H1 (cell line): ENCODE data around the gene KLHL24. TPM values are rescaled to one million over a fixed set of nuclear protein-coding genes. Genes with fewer than 3 reads are reported as not detected.

Source experiments
- CTCF ChIA-PET: fragments of 300-600 bp; sonication (Branson Sonifier 250); formaldehyde crosslinking; loops from one replicate; lab custom pipeline; 2021; ENCODE audit not compliant: partially characterized antibody; lab: Charles Lee
- POLR2A ChIA-PET: fragments of 300-600 bp; sonication (Branson Sonifier 250); formaldehyde crosslinking; loops from one replicate; lab custom pipeline; 2021; ENCODE audit warnings: inconsistent platforms; ENCODE audit not compliant: partially characterized antibody; lab: Charles Lee
- DNase-seq, 2 experiments: peaks; one replicate each; pipeline versions ENCODE4 v3.0.0 to v3.0.0-alpha.2; 2010 to 2022; ENCODE audit warnings: low spot score in 2 of 2, low read depth in 1 of 2, mixed read lengths in 1 of 2
- FAIRE-seq: peaks from 2 replicates; lab custom pipeline; 2011; peaks lifted over from hg19 to GRCh38; lab: Jason Lieb, UNC
- H2AFZ ChIP-seq: 2 replicates; pipeline ENCODE4 v1.8.1; 2012; ENCODE audit warnings: low read length, inconsistent platforms
- H2AK5ac ChIP-seq: 2 replicates; pipeline ENCODE4 v1.6.1; 2013; ENCODE audit warnings: low read depth, low read length
- H2BK120ac ChIP-seq: replicated peaks from 2 replicates; pipeline ENCODE3; 2013; ENCODE audit warnings: low read depth, low read length, inconsistent platforms
- H2BK12ac ChIP-seq: 2 replicates; pipeline ENCODE4 v1.6.1; 2013; ENCODE audit warnings: low read depth, low read length
- H2BK15ac ChIP-seq: 2 replicates; pipeline ENCODE4 v1.6.1; 2013; ENCODE audit warnings: low read length
- H2BK20ac ChIP-seq: 2 replicates; pipeline ENCODE4 v1.6.1; 2013; ENCODE audit warnings: low read length
- H2BK5ac ChIP-seq: 2 replicates; pipeline ENCODE4 v1.6.1; 2013; ENCODE audit warnings: low read depth, low read length
- H3K14ac ChIP-seq: 2 replicates; pipeline ENCODE4 v1.6.1; 2013; ENCODE audit warnings: inconsistent platforms; ENCODE audit not compliant: insufficient read length
- H3K18ac ChIP-seq: 2 replicates; pipeline ENCODE4 v1.6.1; 2013; ENCODE audit warnings: low read length; ENCODE audit errors: extremely low read depth
- H3K23ac ChIP-seq: 2 replicates; pipeline ENCODE4 v1.6.1; 2013; ENCODE audit warnings: inconsistent platforms; ENCODE audit not compliant: insufficient read length
- H3K23me2 ChIP-seq: 2 replicates; pipeline ENCODE4 v1.6.1; 2013; ENCODE audit warnings: low read depth, low read length
- H3K27ac ChIP-seq: 2 replicates; pipeline ENCODE4 v1.6.1; 2011; ENCODE audit warnings: low read depth, low read length, inconsistent platforms
- H3K27me3 ChIP-seq, 4 experiments: replicated peaks in 1 of 4; 1 replicate in 1 of 4; 2 replicates in 3 of 4; pipeline versions ENCODE4 v1.6.1 to v1.8.1; 2011 to 2013; ENCODE audit warnings: low read length in 3 of 4, mild to moderate bottlenecking in 3 of 4, inconsistent platforms in 2 of 4, mixed read lengths in 2 of 4, moderate library complexity in 1 of 4; ENCODE audit not compliant: control insufficient read depth in 3 of 4, insufficient read depth in 3 of 4; ENCODE audit errors: extremely low read depth in 1 of 4
- H3K36me3 ChIP-seq, 4 experiments: 2 replicates each; pipeline versions ENCODE4 v1.6.1 to v1.8.1; 2011 to 2013; ENCODE audit warnings: mild to moderate bottlenecking in 4 of 4, low read length in 3 of 4, moderate library complexity in 2 of 4, control low read depth in 1 of 4, inconsistent platforms in 1 of 4; ENCODE audit not compliant: insufficient read depth in 4 of 4, control insufficient read depth in 2 of 4
- H3K4ac ChIP-seq: replicated peaks from 2 replicates; pipeline ENCODE3; 2013; ENCODE audit warnings: low read length, low read depth, mixed read lengths, inconsistent platforms; ENCODE audit not compliant: insufficient read length
- H3K4me1 ChIP-seq, 4 experiments: replicated peaks in 1 of 4; 1 replicate in 1 of 4; 2 replicates in 3 of 4; pipeline versions ENCODE4 v1.6.1 to v1.8.1; 2011 to 2013; ENCODE audit warnings: low read length in 3 of 4, inconsistent platforms in 2 of 4, mixed read lengths in 1 of 4; ENCODE audit not compliant: insufficient read depth in 4 of 4, control insufficient read depth in 3 of 4
- H3K4me2 ChIP-seq, 2 experiments: 2 replicates each; pipeline versions ENCODE4 v1.6.1 to v1.8.1; 2011 to 2013; ENCODE audit warnings: low read depth in 2 of 2, low read length in 2 of 2, control low read depth in 1 of 2, inconsistent platforms in 1 of 2, mild to moderate bottlenecking in 1 of 2; ENCODE audit not compliant: insufficient read depth in 1 of 2
- H3K4me3 ChIP-seq, 4 experiments: fragments of 200-600, 300-600 bp in 1 of 4; sonication (generic), shearing (Covaris generic), sonication (Bioruptor Twin) in 1 of 4; 2 replicates each; pipeline versions ENCODE4 v1.5.1 to v1.8.1; 2011 to 2016; ENCODE audit warnings: low read length in 4 of 4, low read depth in 3 of 4, control low read depth in 2 of 4, inconsistent platforms in 2 of 4, mild to moderate bottlenecking in 2 of 4, mixed read lengths in 1 of 4, moderate library complexity in 1 of 4; ENCODE audit not compliant: insufficient read depth in 2 of 4; ENCODE audit errors: extremely low read depth in 1 of 4
- H3K56ac ChIP-seq: replicated peaks from 2 replicates; pipeline ENCODE3; 2013; ENCODE audit warnings: low read depth, mild to moderate bottlenecking, mixed read lengths, low read length, inconsistent platforms; ENCODE audit not compliant: insufficient read length
- H3K79me1 ChIP-seq: 2 replicates; pipeline ENCODE4 v1.6.1; 2013; ENCODE audit warnings: low read depth, low read length, control low read depth
- H3K79me2 ChIP-seq, 2 experiments: 2 replicates each; pipeline versions ENCODE4 v1.6.1 to v1.8.1; 2012 to 2013; ENCODE audit warnings: low read length in 2 of 2, mild to moderate bottlenecking in 2 of 2, inconsistent platforms in 1 of 2; ENCODE audit not compliant: insufficient read depth in 2 of 2, control insufficient read depth in 1 of 2
- H3K9ac ChIP-seq, 4 experiments: replicated peaks in 1 of 4; 1 replicate in 1 of 4; 2 replicates in 3 of 4; pipeline versions ENCODE4 v1.6.1 to v1.8.1; 2011 to 2013; ENCODE audit warnings: low read depth in 3 of 4, low read length in 3 of 4, control low read depth in 2 of 4, mild to moderate bottlenecking in 2 of 4, moderate library complexity in 2 of 4, inconsistent platforms in 1 of 4; ENCODE audit errors: extremely low read depth in 1 of 4
- H3K9me3 ChIP-seq, 2 experiments: 2 replicates each; pipeline versions ENCODE4 v1.6.1 to v1.8.1; 2012 to 2013; ENCODE audit warnings: mild to moderate bottlenecking in 2 of 2, moderate library complexity in 2 of 2, control low read depth in 1 of 2, inconsistent platforms in 1 of 2, low read depth in 1 of 2, low read length in 1 of 2, mixed read lengths in 1 of 2; ENCODE audit not compliant: insufficient read depth in 2 of 2
- H4K20me1 ChIP-seq, 2 experiments: replicated peaks in 1 of 2; 2 replicates each; pipeline versions ENCODE3 to v1.8.1; 2011 to 2013; ENCODE audit warnings: inconsistent platforms in 2 of 2, low read length in 2 of 2, mild to moderate bottlenecking in 1 of 2; ENCODE audit not compliant: insufficient read depth in 2 of 2, control insufficient read depth in 1 of 2
- H4K5ac ChIP-seq: 2 replicates; pipeline ENCODE4 v1.6.1; 2013; ENCODE audit warnings: low read length, low read depth, mixed read lengths, inconsistent platforms; ENCODE audit not compliant: insufficient read length
- H4K8ac ChIP-seq: 2 replicates; pipeline ENCODE4 v1.8.0; 2013; ENCODE audit warnings: mild to moderate bottlenecking, moderate library complexity, low read length, inconsistent platforms; ENCODE audit not compliant: insufficient read depth; ENCODE audit errors: extremely low read depth
- H4K91ac ChIP-seq: replicated peaks from 2 replicates; pipeline ENCODE3; 2013; ENCODE audit warnings: low read length, mixed read lengths, inconsistent platforms; ENCODE audit not compliant: insufficient read length
- BACH1 ChIP-seq: IDR thresholded peaks from 2 replicates; pipeline ENCODE4 v1.6.1; 2012; ENCODE audit warnings: low read length, improper control_type of control experiment
- BCL11A ChIP-seq, 2 experiments: IDR thresholded peaks; one replicate each; pipeline ENCODE4 v1.6.1; 2011; ENCODE audit warnings: low read depth in 2 of 2, low read length in 2 of 2, mild to moderate bottlenecking in 2 of 2
- CREB1 ChIP-seq: IDR thresholded peaks from 2 replicates; pipeline ENCODE4 v1.6.1; 2012; ENCODE audit warnings: inconsistent platforms
- EGR1 ChIP-seq: IDR thresholded peaks from 2 replicates; pipeline ENCODE4 v1.6.1; 2011; ENCODE audit warnings: low read depth, low read length, borderline replicate concordance
- EP300 ChIP-seq, 2 experiments: IDR thresholded peaks; 1 replicate in 1 of 2; 2 replicates in 1 of 2; pipeline ENCODE4 v1.6.1; 2011 to 2012; ENCODE audit warnings: low read depth in 2 of 2, low read length in 2 of 2, mild to moderate bottlenecking in 2 of 2, borderline replicate concordance in 1 of 2, inconsistent platforms in 1 of 2, moderate library complexity in 1 of 2
- GABPA ChIP-seq: IDR thresholded peaks from 2 replicates; pipeline ENCODE4 v1.6.1; 2011; ENCODE audit warnings: mild to moderate bottlenecking, low read length, moderate library complexity, borderline replicate concordance; ENCODE audit not compliant: insufficient read depth
- KDM1A ChIP-seq: fragments of 200-600, 300-600 bp; sonication (generic); IDR thresholded peaks from 2 replicates; pipeline ENCODE4 v1.7.1; 2016; ENCODE audit warnings: mild to moderate bottlenecking, low read length, borderline replicate concordance
- NANOG ChIP-seq: IDR thresholded peaks from 2 replicates; pipeline ENCODE4 v1.6.1; 2011; ENCODE audit warnings: low read length, low read depth, mild to moderate bottlenecking, inconsistent platforms; ENCODE audit not compliant: insufficient read depth, poor library complexity, severe bottlenecking
- POU5F1 ChIP-seq: IDR thresholded peaks from 2 replicates; pipeline ENCODE4 v1.6.1; 2011; ENCODE audit warnings: low read depth, mild to moderate bottlenecking, low read length, moderate library complexity
- RBBP5 ChIP-seq: IDR thresholded peaks from 2 replicates; pipeline ENCODE4 v1.7.1; 2012; ENCODE audit warnings: low read depth, mild to moderate bottlenecking, inconsistent platforms, low read length, moderate library complexity, borderline replicate concordance
- ZNF274 ChIP-seq: IDR thresholded peaks from 2 replicates; pipeline ENCODE4 v1.7.0; 2012; ENCODE audit warnings: low read length, borderline replicate concordance; ENCODE audit errors: extremely low read depth
- WGBS, 2 experiments: shearing (Covaris generic) in 1 of 2; methylation state at CpG; one replicate each; pipeline versions ENCODE4 v1.1.6 to v1.1.7; 2013 to 2015; ENCODE audit warnings: low lambda C conversion rate in 2 of 2, mixed read lengths in 2 of 2, inconsistent platforms in 1 of 2, low coverage in 1 of 2, missing lambda C conversion rate in 1 of 2; ENCODE audit not compliant: insufficient replicate concordance in 2 of 2, insufficient coverage in 1 of 2, insufficient read length in 1 of 2; ENCODE audit errors: extremely low coverage in 1 of 2, missing lambda C conversion rate in 1 of 2; 5-methylcytosine and 5-hydroxymethylcytosine counted together
- polyA plus RNA-seq, 7 experiments: library from polyadenylated mRNA; depleted of rRNA in 3 of 7; stranded (reverse) in 5 of 7; unstranded in 2 of 7; fragments of >200 nt in 5 of 7; fragments of 200-250 nt in 2 of 7; gene quantifications; 1 replicate in 5 of 7; 2 replicates in 1 of 7; 4 replicates in 1 of 7; pipeline versions ENCODE4 v1.2.1 to v1.2.3, GENCODE V29; 2011 to 2013; ENCODE audit warnings: missing spikeins in 2 of 7, mixed read lengths in 2 of 7
- total RNA-seq: library from RNA; stranded (reverse); fragmentation: NEBNext Ultra II Directional; extraction: Animal tissue kit (Norgen Biotek cat#: 25700); gene quantifications from 2 replicates; pipeline ENCODE4 v1.2.1, GENCODE V29; 2021
- TF ChIP-seq, protein P1 (sequence below): IDR thresholded peaks from 2 replicates; pipeline ENCODE4 v1.6.1; 2011; ENCODE audit warnings: low read length, improper control_type of control experiment

Gene KLHL24
- total and polyA plus RNA-seq, 2 of the 8 experiments (the other 6 are each of a cell fraction or from before 2014, with no cell fraction given): 12.5 to 36.2 TPM

DNA sequence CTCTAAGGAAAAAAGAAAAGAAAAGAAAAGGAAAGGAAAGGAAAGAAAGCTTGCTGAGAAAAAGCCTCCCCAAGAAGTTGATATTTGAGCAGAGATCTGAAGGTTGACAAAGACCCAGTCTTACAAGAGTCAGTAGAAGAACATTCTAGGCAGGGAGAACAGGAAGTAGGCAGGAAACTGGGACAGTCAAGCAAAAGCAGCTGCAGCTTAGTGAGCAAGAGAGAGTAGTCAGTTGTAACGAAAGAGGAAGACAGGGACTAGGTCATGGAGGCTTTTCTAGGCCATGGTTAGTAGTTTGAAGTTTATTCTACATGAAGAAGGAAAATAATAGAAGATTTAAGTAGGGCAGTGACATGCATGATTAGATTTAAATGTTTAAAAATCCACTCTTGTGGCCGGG, 48.1 kb upstream of the KLHL24 start:
- Histone ChIP-seq H2AFZ (no peak overlapping the region), H3K56ac (no peak overlapping the region), H3K27ac (no peak overlapping the region), H3K27me3 (no peaks in the 10 kb centered on the region; a peak in 1 of 7 replicates), H3K4me1 (peaks cover 1 to 14% (median 11%) of the 10 kb centered on the region in 4 experiments; a peak in 5 of 7 replicates), H4K8ac (no peak overlapping the region), H4K20me1 (no peaks in the 10 kb centered on the region), H3K79me2 (no peaks in the 10 kb centered on the region), H2AK5ac (no peak overlapping the region; the same call in 1 of the 2 replicates), H4K5ac (no peak overlapping the region), H4K91ac (no peak overlapping the region), H3K23ac (no peak overlapping the region), H3K9ac (no peak overlapping the region; a peak in 1 of 7 replicates), H3K4ac (no peak overlapping the region), H3K23me2 (no peaks in the 10 kb centered on the region), H3K79me1 (no peaks in the 10 kb centered on the region), H2BK5ac (no peak overlapping the region), H3K9me3 (no peaks in the 10 kb centered on the region), H3K4me2 (no peak overlapping the region), H3K36me3 (no peaks in the 10 kb centered on the region), H2BK15ac (no peak overlapping the region), H2BK120ac (no peak overlapping the region), H3K4me3 (no peak overlapping the region), H3K18ac (no peak overlapping the region), H2BK20ac (no peak overlapping the region), H3K14ac (no peak overlapping the region), H2BK12ac (no peak overlapping the region)
- DNase-seq: no peak
- CTCF ChIA-PET: interaction anchor here (0.8 to 1.6 kb wide), 3 partner anchors 11 to 108 kb away, joined by 4 to 6 read pairs (median 4); no protein-coding TSS in a partner anchor
- 94% methylated on average over 2 of the region's 2 CpGs; no CpG with 5 or more reads in 1 of the 2 experiments for WGBS, 2 experiments
- FAIRE-seq: no peak
- no peak for TF ChIP-seq BACH1
- TF ChIP-seq GABPA: no peak
- TF ChIP-seq EGR1: no peak
- TF ChIP-seq CREB1: no peak
- no peak for TF ChIP-seq BCL11A (IDR thresholded peaks at IDR 0.05; ENCODE audit: low read depth in 2 of 2, low read length in 2 of 2)
- TF ChIP-seq RBBP5: no peak
- no peak for TF ChIP-seq POU5F1
- TF ChIP-seq ZNF274: no peak
- no peak for TF ChIP-seq EP300 (IDR thresholded peaks at IDR 0.05; ENCODE audit: borderline replicate concordance in 1 of 2, low read depth in 2 of 2, low read length in 2 of 2)
- TF ChIP-seq, protein P1, sequence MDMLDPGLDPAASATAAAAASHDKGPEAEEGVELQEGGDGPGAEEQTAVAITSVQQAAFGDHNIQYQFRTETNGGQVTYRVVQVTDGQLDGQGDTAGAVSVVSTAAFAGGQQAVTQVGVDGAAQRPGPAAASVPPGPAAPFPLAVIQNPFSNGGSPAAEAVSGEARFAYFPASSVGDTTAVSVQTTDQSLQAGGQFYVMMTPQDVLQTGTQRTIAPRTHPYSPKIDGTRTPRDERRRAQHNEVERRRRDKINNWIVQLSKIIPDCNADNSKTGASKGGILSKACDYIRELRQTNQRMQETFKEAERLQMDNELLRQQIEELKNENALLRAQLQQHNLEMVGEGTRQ: no peak
- no peak for TF ChIP-seq KDM1A
- no peak for TF ChIP-seq NANOG
- POLR2A ChIA-PET: interaction anchor here (0.7 kb wide), 1 partner anchor 94 kb away, joined by 3 read pairs; no protein-coding TSS in a partner anchor
